NCI-H446 (cell line): ENCODE measurements around the gene SMOC1.

ENCODE experiments used
- DNase-seq, 2 experiments: peaks; one replicate each; lab custom pipeline; 2025; lab: John Stamatoyannopoulos, UW

SMOC1 gene, protein sequence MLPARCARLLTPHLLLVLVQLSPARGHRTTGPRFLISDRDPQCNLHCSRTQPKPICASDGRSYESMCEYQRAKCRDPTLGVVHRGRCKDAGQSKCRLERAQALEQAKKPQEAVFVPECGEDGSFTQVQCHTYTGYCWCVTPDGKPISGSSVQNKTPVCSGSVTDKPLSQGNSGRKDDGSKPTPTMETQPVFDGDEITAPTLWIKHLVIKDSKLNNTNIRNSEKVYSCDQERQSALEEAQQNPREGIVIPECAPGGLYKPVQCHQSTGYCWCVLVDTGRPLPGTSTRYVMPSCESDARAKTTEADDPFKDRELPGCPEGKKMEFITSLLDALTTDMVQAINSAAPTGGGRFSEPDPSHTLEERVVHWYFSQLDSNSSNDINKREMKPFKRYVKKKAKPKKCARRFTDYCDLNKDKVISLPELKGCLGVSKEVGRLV

DNA sequence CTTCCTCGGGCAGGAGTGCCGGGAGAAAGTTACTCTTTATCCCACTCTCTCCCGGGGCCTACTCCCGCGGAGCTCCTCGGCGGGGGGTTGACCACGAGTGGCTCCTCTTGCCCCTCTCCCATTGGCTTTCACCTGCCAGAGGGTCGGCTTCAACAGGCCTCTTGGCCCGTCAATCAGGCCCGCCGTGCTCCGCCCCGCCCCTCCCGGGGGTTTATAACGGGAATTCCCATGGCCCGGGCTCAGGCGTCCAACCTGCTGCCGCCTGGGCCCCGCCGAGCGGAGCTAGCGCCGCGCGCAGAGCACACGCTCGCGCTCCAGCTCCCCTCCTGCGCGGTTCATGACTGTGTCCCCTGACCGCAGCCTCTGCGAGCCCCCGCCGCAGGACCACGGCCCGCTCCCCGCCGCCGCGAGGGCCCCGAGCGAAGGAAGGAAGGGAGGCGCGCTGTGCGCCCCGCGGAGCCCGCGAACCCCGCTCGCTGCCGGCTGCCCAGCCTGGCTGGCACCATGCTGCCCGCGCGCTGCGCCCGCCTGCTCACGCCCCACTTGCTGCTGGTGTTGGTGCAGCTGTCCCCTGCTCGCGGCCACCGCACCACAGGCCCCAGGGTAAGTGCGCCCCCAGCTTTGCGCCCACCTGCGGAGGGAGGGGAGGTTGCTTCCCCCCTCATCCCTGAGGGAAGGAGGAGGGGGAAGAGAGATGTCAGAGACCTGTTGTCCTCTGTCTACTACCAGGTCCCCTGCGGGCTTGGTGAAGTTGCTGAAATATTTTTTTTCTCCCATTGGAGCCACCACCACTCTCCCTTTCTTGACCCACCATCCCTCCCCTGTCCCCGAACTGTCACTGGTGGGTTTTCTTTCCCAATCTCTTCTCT lies at the start of gene SMOC1:
Gene SMOC1, plus strand, starts transcription at position 242 of the 869 bp plus-strand sequence. Its CDS starts 263 bp downstream, at position 505.
- peak; percentile 55 to 89 for DNase-seq

DNA sequence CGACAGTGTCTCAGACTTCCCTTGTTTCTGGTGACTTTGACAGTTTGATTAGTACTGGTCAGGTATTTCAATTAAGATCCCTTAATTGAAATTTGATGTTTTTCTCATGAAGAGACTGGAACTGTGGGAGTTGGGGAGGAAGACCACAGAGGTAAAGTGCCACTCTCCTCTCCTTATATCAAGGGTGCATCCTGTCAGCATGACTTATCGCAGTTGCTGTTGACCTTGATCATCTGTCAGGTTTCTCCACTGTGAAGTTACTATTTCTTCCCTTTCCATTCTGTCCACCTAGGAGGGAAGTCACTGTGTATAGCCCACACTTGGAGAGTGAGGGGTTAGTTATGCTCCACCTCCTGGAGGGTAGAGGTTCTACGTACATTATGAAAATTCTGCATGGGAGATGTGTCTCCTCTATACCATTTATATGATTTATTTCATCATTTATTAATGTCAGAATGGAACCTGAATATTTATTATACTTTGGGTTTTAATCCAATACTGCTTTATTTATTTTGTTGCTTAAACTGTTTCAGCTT lies 40.3 kb upstream of the SMOC1 start:
- DNase-seq: no peak

DNA sequence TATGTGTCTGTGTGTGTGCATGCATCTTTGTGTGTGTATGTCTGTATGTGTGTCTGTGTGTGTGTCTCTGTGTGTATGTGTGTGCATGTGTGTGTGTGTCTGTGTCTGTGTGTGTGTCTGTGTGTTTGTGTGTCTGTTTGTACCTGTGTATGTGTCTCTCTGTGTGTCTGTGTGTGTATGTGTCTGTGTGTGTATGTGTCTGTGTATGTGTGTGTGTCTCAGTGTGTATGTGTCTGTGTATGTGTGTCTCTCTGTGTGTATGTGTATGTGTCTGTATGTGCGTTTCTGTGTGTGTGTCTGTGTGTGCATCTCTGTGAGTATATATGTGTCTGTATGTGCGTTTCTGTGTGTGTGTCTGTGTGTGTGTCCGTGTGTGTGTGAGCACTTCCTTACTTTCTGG lies 39.6 kb upstream of the SMOC1 start:
- no peak for DNase-seq

DNA sequence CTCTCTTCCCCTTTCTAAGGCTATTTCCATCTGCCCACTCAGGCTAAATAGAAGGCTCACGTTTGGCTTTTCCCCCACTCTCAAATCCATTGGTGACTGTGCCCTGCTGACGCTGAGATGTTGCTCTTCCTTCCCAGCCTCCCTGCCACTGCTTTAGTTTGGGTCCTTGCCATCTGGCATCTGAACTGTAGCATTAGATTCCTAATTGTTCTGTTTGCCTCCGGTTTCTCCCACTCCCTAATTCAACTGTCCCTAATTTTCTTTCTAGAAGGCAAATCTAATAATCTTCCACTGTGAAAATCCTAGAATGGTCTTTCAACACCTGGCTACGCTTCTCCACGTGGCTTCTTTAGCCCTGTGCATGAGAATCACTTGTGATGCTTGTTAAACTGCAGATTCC lies 37.6 kb upstream of the SMOC1 start:
- peak; percentile 32 to 79 for DNase-seq

DNA sequence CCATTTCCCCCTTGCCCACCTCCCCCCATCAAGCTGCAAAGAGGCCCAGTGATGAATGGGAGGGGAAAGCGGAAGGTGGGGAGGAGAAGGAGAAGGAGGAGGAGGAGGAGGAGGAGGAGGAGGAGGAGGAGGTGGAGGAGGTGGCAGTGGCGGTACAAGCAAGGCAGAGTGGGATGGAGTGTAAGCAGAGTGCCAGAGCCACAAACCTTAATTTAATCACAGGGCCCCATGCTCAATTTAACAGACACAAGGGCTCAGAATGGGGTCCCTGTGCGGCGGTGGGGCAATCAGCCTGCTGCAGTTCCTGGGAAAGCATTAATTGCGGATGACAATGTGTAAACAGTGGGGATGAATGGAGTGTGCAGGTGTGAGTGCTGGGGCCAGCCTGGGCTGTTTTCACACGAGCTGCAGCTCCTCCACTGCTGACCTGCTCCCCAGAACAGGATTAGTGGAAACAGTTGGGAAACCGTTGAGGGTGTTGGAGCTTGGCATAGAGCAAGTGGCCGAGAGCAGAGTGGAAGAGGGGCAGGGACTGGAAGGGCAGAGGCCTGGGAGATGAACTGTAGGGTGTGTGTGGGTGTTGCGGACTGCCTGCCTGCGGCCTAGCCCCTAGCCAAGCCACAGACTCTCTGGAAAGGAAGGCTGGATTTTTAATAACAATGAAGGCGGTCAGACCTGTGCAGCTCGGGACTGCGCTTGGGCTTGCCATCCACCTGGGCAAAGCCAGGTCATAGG lies 36.4 kb upstream of the SMOC1 start:
- DNase-seq: peak in 1 of 2 experiments; percentile 18

DNA sequence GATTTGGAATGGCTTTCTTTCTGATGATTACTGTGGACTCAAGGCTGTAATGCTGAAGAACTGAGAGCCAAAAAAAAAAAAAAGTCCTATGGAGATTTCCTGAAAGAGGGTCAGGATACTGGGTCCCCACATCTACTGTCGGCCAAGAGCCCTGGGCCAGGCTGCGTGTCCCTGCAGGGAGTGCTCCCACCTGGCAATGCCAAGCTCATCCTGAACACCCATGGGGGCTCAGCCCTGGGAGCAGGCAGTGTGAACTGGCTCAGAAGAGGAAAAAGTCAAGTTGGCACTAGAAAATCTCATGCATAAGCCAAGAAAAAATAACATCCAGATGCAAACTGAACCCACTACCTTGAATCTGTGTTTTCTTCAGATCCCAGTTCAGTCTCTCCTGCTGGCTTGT lies 35.0 kb upstream of the SMOC1 start:
- DNase-seq: peak in 1 of 2 experiments; percentile 59

DNA sequence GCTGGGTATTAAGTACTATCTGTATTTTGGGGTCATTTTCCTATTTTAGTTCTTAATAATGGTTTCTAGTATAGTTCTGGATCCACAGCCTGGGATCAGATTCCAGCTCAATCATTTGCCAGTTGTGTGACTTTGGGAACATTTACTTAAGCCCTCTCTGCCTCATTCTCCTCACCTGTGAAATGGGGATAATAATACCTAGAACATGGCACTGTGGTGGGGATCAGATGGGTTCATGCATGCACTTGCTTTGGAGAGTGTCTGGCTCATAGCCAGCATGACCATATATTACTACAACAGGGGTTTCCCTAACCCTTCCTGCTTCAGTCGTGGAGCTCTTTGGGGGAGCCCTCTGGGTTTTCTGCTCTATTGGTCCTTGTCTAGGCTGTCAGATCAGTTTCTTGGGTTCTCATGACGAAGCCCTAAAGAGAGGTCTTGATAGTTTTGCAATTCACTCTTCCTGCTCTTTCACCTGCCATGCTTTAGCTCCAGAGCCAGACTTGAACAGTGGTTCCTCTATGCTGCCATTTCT lies 34.1 kb upstream of the SMOC1 start:
- no peak for DNase-seq

DNA sequence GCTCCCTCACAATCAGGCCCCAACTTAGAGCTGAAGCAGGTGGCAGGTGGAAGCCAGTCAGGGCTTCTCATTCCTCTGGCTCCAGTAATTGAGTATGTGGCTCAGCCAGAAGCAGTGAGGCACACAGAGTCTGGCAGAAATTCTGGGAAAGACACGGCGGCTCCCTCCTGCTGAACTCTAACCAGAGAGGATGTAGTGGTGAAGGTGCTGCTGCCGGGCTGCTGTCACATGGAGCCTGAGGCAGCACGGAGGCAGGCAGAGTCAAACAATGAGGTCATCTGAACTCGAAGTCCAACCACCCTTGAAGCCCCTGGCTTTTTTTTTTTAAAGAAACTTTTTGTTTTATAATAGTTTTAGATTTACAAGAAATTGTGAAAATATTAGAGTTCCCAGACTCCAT lies 33.4 kb upstream of the SMOC1 start:
- peak in 1 of 2 experiments; percentile 53 for DNase-seq

DNA sequence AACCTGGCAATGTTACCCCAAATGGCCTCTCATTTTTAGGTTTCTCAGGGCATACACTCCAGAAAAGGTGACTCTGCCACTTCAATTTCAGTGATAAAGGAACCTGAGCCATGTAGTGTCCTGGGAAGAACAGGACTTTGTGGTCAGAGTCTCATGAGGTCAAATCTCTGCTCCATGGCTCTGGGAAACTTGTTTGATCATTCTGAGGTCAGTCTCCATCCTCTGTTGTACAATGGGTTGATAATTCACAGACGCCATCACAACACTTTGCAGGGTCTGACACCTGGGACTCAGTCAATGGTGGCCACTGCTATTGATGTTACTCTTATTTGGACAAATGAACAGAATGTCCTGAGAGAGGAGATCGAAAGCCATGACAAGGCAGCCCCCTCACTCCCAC lies 31.1 kb upstream of the SMOC1 start:
- no peak for DNase-seq

DNA sequence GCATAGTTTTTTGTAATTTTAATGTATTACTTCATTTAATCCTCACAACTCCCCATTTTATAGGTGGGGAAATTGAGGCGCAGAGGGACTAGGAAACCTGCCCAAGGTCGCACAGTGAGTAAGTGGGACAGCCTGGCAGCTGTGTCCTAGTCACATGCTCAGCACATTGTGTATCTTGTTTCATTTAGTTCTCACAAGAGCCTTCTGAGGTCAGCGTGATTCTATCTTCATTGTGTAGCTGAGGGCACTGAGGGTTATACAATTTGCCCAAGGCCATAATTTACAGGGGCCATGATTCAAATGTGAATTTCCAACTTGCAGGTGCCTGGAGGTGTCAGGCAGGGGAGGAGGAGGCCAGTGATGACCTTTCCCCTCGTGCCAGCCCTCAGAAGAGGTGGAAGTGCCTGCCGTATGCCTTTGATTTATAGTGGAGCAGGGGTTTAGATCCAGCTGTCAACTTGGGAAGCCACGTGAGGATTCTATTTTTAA lies 30.3 kb upstream of the SMOC1 start:
- no peak for DNase-seq

DNA sequence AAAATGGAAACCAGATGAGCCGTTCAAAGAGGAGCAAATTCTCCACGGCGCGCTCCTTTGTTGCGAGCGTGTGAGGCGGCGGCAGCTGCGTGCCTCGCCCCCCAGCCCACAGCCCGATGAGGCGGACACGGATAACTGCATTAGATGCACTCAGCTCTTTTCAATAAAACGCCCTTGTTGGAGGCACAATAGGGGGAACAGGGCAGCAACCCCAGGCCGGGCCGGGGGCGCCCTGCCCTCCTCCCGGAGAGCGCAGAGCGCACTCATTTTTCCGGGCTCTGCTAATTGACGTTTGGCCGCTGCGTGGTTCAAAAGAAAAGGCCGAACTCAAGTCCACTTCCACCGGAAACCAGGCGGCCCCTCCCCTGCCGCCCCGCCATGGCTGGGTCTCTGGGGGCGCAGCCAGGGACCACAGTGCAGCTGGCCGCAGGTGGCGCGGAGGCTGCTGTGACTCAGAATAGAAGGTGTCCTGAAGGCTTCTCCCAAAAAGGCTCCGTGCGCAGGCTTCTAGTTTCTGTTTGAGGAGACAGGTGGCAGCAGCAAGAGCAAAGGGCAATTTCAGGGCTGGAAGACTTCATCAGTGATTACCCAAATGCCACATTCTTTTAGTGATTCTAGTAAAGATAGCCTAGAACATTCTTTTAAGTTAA lies 29.0 kb upstream of the SMOC1 start:
- no peak for DNase-seq

DNA sequence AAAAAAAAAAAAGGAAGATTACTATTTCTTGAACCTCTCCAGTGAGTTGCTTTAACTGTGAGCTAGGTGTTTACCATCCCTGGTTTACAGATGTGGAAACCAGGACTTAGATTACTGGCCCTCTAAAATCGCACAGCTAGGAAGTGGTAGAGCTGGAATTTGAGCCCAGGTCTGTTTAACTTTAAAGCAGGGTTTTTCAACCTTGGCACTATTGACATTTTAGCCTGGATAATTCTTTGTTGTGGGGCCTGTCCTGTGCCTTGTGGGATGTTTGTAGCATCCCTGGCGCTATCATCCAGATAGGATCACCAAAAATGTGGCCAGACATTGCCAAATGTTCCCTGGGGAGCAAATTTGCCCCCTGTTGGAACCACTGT lies 28.5 kb upstream of the SMOC1 start:
- DNase-seq: no peak

DNA sequence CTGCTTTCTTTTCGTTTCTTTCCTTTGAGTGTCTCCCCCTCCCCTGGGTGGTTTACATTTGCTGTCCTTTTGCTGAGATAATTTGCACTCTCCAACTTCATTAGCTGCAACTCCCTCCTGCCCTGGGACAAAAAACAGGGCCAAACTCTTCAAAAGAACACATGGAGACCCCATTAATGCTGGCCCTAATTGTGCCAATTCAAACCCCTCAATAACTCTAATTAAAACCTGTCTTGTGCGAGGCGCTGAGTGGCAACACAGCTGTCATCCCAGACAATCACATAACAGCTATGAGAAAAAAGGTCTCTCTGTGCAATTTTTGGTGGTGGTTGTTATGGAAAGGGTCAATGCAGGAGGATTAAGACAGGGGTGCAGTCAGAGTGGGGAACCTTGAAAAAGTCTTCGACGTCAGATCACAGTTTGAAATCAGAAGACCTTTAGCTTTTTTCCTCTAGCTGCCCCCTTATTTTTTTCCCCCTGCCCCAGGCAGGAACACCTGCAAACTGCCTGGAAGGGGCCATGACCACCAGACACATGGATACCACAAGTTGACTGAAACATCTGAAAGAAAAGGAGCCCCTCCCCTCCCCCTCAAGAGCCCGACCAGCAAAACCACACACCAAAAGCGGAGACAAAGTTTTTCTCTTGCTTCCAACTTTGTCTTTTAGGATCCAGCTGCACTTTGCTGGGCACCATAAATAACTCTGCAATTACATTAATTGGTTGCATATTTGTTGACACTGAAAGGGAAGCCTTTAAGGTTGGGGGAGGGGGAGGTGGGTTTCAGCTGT lies 26.5 kb upstream of the SMOC1 start:
- no peak for DNase-seq

DNA sequence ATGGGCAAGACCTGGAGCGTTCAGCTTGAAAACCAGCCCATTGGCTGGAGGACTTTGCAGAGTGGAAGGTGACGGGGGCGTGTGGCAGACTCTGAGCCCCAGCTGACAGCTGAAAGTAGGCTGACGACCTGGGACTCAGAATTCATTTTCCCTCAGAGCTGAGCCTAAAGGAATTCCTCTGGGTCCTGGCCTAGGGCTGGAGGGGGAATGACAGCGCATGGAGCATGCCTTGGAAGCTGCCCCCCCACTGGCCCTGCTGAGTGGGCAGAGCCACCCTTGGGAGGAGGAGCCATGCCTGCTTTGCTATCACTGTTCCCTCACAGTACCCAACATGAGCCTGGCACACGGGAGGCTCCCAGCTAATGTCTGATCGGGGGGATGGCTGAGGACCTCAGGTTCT lies 25.4 kb upstream of the SMOC1 start:
- no peak for DNase-seq

DNA sequence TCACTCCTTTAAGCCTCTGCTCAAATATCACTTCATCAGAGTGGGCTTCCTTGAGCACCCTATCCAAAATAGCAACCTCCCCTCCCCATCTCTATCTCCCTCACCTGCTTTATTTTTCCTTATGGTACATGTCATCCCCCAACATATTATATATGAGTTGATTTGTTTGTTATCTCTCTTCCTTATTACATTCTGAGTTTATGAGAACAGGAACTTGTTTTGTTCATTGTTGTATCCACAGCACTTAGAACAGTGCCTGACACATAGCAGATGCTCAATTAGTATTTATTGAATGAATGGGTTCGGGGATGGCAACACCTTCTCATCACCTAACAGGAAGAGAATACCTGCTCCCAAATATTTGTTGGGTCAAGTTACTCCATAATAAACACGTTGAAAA lies 24.6 kb upstream of the SMOC1 start:
- DNase-seq: no peak

DNA sequence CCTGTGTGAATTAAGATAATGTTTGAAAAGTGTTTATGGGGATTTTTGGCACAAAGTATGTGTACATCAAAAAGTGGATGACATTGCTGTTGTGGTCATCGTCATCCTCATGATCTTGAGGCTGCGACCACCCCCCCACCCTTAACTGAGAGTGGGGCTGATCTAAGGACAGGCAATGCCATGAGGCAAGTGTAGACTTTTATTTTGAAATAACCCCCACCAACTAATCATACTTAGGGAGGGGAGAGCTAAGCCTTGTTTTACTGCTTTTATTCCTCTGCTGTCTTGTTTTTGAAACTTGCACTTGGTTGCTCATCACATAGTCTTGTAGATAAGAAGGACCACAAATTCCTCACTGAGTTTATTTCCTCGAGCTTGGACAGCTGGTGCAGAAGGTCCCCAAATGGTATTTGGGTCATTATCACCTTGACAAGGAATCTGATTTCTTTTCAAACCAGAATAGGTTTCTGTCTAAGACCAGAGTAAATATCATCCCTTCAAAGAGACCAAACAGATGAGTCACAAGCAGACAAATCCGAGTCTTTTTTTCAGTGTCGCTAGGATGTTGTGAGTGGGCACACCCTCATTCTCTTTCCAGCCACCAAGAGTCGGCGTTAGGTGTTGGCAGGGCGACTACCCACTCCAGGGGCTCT lies 23.9 kb upstream of the SMOC1 start:
- no peak for DNase-seq

DNA sequence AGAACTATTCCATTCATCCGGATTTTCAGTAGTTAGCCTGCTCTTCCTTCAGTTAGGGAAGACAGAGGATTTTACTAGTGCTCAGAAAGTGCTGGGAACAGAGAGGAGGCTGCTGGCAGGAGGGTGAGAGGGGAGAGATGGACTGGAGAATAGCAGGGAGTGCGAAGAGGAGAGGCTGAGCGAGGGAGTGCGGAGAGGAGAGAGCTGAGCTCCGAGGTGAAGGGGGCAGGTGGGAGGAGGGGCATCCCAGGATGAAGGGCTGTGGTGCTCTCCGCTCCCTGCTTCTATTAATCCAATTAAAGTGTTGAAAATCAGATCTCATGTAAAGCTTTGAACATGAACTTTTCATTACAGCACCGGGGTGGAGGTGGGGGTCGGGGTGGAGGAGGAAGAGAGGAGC lies 20.4 kb upstream of the SMOC1 start:
- DNase-seq: no peak

DNA sequence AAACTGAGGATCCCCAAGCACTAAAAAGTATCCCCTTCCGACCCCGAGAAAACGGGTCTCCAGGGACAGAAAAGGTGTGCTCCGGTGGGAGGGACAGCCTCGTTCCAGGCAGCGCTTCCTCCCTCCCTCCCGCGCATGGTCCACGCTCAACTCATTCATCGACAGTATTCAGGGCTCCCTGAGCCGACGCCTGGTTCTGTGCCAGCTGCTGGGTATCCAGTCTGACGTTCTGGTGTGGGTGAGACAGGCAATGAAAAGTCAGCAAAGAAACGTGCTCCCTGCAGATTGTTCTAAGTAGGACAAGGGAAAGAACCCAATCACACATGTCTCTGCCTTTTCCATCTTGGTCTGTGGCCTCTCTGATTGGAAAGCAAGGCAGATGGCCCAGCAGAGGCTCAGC lies 19.6 kb upstream of the SMOC1 start:
- DNase-seq: no peak

DNA sequence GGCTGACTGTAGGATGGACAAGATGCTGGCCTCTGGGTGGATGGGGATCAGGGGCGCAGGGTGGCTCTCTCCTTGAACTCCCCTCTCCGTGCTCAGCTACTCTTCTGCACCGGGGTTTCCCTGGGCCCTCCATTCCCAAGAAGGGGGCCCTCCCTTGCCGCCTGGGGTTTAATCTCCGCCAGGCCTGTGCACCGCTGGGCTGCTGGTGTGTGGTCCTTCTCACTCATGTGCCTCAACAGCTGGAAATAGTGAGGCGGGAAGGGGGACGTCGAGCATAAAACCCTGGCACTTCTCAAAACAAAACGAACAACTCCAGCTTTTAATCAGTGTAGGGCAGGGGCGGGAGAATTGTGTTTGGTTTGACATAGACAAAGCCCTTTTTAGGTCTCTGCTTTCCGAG lies 19.0 kb upstream of the SMOC1 start:
- DNase-seq: no peak

DNA sequence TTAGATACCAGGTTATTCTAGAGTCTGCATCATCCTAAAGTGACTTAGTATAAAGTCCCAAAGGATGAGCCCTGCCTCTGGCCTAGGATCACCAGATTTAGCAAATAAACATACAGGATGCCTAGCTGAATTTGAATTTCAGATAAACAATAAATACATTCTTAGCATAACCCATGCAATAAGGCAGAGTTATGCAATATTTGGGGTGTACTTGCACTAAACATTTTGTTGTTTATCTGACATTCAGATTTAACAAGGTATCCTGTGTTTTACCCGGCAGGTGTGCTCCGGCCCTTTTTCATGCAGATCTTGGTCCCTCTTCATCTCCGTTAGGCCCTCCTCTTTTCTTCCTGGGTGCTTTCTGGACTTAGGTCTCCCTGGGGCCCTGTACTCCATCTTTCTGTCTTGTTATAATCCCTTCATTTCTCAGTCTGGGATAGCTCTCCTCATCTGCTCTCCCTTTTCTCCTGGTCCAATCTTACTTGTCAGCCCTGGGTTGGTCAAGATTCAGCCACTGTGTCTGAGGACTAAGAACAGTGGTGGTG lies 18.1 kb upstream of the SMOC1 start:
- DNase-seq: no peak
